Measurements from ENCODE around the gene RPGR.

DNA sequence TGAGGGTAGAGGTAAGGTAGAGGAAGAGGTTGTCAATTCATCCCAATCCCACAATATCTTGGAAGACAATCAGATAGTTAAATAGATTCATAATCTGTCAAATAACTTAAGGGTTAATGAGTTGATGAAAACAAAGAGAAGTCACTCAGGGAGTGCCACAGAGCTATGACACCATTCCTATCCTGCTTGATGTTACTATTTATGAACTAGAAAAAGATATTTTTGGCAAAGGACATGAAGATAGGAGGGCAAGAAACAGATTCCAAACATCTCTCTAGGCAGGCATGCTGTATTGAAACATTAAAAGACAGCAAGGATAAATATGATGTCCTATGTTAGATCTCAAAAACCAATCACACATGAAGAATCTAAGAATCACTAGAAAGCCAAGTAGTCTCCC, 103.1 kb downstream of the RPGR start:
- TF ChIP-seq, protein P1, sequence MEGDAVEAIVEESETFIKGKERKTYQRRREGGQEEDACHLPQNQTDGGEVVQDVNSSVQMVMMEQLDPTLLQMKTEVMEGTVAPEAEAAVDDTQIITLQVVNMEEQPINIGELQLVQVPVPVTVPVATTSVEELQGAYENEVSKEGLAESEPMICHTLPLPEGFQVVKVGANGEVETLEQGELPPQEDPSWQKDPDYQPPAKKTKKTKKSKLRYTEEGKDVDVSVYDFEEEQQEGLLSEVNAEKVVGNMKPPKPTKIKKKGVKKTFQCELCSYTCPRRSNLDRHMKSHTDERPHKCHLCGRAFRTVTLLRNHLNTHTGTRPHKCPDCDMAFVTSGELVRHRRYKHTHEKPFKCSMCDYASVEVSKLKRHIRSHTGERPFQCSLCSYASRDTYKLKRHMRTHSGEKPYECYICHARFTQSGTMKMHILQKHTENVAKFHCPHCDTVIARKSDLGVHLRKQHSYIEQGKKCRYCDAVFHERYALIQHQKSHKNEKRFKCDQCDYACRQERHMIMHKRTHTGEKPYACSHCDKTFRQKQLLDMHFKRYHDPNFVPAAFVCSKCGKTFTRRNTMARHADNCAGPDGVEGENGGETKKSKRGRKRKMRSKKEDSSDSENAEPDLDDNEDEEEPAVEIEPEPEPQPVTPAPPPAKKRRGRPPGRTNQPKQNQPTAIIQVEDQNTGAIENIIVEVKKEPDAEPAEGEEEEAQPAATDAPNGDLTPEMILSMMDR (IDR thresholded peaks at IDR 0.05 in 2 of 3, conservative IDR thresholded peaks at IDR 0.05 in 1 of 3; ENCODE audit: borderline replicate concordance in 1 of 3, insufficient read depth in 1 of 3, low read depth in 2 of 3, low read length in 2 of 3): no peak
- TF ChIP-seq POLR2AphosphoS5 (IDR thresholded peaks at IDR 0.05; ENCODE audit: low read depth, low read length): no peak
- TF ChIP-seq JUND (IDR thresholded peaks at IDR 0.05): no peak
- TF ChIP-seq, protein P2, sequence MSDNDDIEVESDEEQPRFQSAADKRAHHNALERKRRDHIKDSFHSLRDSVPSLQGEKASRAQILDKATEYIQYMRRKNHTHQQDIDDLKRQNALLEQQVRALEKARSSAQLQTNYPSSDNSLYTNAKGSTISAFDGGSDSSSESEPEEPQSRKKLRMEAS (IDR thresholded peaks at IDR 0.05): no peak
